Neural progenitor cell (in vitro differentiated cells): ENCODE measurements around the gene SPAG7.

Experiments
- EZH2 ChIP-seq: fragments of 200-600 bp; sonication (generic); IDR thresholded peaks from 2 replicates; pipeline ENCODE4 v1.6.1; 2017; ENCODE audit warnings: antibody characterized with exemption, mild to moderate bottlenecking, moderate library complexity
- EZH2phosphoT487 ChIP-seq: fragments of 200-600 bp; sonication (generic); IDR thresholded peaks from 2 replicates; pipeline ENCODE4 v1.6.1; 2017; ENCODE audit warnings: antibody characterized with exemption
- TF ChIP-seq, protein P1 (sequence below): fragments of 200-600 bp; sonication (generic); IDR thresholded peaks from 2 replicates; pipeline ENCODE4 v1.5.1; 2017; ENCODE audit warnings: antibody characterized with exemption, mild to moderate bottlenecking

DNA sequence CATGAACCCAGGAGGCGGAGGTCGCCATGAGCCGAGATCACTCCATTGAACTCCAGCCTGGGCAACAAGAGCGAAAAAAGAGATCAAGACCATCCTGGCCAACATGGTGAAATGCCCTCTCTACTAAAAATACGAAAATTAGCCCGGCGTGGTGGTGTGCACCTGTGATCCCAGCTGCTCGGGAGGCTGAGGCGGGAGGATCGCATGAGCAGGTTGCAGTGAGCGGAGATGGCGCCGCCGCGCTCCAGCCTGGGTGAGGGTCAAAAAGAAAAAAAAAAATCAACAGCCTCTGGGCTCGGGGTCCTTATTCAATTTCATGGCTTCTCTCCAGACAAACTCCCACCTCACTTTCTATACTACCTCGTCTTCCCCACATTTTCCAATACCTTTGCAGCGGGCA lies 38.7 kb downstream of the SPAG7 start:
- TF ChIP-seq, protein P1, sequence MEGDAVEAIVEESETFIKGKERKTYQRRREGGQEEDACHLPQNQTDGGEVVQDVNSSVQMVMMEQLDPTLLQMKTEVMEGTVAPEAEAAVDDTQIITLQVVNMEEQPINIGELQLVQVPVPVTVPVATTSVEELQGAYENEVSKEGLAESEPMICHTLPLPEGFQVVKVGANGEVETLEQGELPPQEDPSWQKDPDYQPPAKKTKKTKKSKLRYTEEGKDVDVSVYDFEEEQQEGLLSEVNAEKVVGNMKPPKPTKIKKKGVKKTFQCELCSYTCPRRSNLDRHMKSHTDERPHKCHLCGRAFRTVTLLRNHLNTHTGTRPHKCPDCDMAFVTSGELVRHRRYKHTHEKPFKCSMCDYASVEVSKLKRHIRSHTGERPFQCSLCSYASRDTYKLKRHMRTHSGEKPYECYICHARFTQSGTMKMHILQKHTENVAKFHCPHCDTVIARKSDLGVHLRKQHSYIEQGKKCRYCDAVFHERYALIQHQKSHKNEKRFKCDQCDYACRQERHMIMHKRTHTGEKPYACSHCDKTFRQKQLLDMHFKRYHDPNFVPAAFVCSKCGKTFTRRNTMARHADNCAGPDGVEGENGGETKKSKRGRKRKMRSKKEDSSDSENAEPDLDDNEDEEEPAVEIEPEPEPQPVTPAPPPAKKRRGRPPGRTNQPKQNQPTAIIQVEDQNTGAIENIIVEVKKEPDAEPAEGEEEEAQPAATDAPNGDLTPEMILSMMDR: no peak
- no peak for TF ChIP-seq EZH2phosphoT487
- no peak for TF ChIP-seq EZH2
